ENCODE measurements around the gene SOX13.

GRCh38 chr1:204116539-204116938, 43.6 kb downstream of the SOX13 start:
- TF ChIP-seq CTCF (IDR thresholded peaks at IDR 0.05) (no peak), POLR2AphosphoS5 (IDR thresholded peaks at IDR 0.05) (no peak)
